ENCODE measurements around the gene GRIN1. TPM values are rescaled to one million over a fixed set of nuclear protein-coding genes. Genes with fewer than 3 reads are reported as not detected.

The GRIN1 gene
- total RNA-seq, 1 donor from 2014 or later, result not detected

GRCh38 chr9:137215196-137215986 lies 76.4 kb downstream of the GRIN1 start:
- H3K9me3 ChIP-seq (ENCODE audit: control insufficient read depth in 3 of 3, low read length in 3 of 3), result no peaks in the 10 kb centered on the region
- H3K27me3 ChIP-seq (ENCODE audit: control insufficient read depth in 3 of 3, insufficient read depth in 3 of 3, low read length in 3 of 3), result no peaks in the 10 kb centered on the region
- no peak overlapping the region for H3K27ac ChIP-seq (ENCODE audit: low read depth, low read length)
- no peak overlapping the region for H3K4me3 ChIP-seq (ENCODE audit: low read length in 3 of 3)
- H3K36me3 ChIP-seq (ENCODE audit: control insufficient read depth in 3 of 3, insufficient read depth in 3 of 3, low read length in 3 of 3), result peaks cover 0 to 2% (median 0%) of the 10 kb centered on the region in 3 donors
- H3K9ac ChIP-seq (ENCODE audit: low read depth in 1 of 3, low read length in 3 of 3), result no peak overlapping the region
- peaks cover 8 to 27% (median 14%) of the 10 kb centered on the region in 3 donors for H3K4me1 ChIP-seq (ENCODE audit: control insufficient read depth in 3 of 3, insufficient read depth in 3 of 3, low read length in 3 of 3)

GRCh38 chr9:137216188-137216965 lies 77.4 kb downstream of the GRIN1 start:
- Histone ChIP-seq H3K9ac (ENCODE audit: low read depth in 1 of 3, low read length in 3 of 3) (peak overlapping the region in 1 of 3 donors; percentile 69), H3K4me3 (ENCODE audit: low read length in 3 of 3) (no peak overlapping the region), H3K4me1 (ENCODE audit: control insufficient read depth in 3 of 3, insufficient read depth in 3 of 3, low read length in 3 of 3) (peaks cover 8 to 27% (median 15%) of the 10 kb centered on the region in 3 donors), H3K27ac (ENCODE audit: low read depth, low read length) (no peak overlapping the region), H3K27me3 (ENCODE audit: control insufficient read depth in 3 of 3, insufficient read depth in 3 of 3, low read length in 3 of 3) (no peaks in the 10 kb centered on the region), H3K9me3 (ENCODE audit: control insufficient read depth in 3 of 3, low read length in 3 of 3) (no peaks in the 10 kb centered on the region), H3K36me3 (ENCODE audit: control insufficient read depth in 3 of 3, insufficient read depth in 3 of 3, low read length in 3 of 3) (peaks cover 0 to 2% (median 0%) of the 10 kb centered on the region in 3 donors)

DNA sequence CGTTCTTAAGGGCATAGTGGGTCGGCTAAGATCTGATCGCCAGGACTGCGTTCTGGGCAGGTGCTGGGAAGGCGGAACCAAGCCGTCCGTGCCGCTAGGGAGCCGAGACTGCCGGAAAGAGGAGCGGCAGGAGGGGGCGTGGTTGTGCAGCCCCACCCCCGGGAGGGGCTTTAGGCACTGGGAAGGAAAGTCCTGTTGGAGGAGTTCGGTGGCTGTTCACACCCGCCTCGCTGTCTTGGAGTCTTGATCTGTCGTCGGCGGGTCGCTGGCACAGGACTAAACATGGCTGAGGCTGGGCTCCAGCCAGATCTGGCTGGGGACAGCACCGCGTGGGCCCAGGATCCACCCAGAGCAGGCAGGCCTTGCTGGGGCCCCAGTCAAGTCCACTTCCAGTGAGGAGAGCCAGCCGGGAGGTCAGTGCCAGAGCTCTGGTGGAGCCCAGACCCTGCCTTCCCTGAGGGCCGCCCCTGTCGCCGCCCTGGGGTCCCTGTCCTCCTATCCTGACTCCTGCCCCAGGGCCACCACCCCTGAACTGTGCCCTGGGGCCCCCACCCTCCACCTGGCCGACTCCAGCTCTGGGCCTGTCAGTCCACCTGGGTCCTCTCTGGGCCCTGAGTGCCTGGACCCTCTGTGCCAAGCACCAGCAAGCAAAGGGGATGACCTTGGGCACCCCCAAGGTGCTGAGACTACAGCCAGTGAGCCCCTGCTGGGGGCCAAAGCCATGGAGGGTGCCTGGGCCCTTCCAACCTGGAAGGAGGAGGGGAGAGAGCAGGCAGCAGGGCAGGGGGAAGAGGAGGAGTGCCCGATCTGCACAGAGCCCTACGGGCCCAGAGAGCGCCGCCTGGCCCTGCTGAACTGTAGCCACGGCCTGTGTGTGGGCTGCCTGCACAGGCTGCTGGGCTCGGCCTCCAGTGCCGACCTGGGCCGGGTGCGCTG lies 78.6 kb downstream of the GRIN1 start:
- peaks cover 8 to 27% (median 16%) of the 10 kb centered on the region in 3 donors for H3K4me1 ChIP-seq (ENCODE audit: control insufficient read depth in 3 of 3, insufficient read depth in 3 of 3, low read length in 3 of 3)
- peaks cover 0 to 2% (median 0%) of the 10 kb centered on the region in 3 donors for H3K36me3 ChIP-seq (ENCODE audit: control insufficient read depth in 3 of 3, insufficient read depth in 3 of 3, low read length in 3 of 3)
- no peaks in the 10 kb centered on the region for H3K9me3 ChIP-seq (ENCODE audit: control insufficient read depth in 3 of 3, low read length in 3 of 3)
- peak overlapping the region; percentile 2 to 80 (median 69) for H3K9ac ChIP-seq (ENCODE audit: low read depth in 1 of 3, low read length in 3 of 3)
- H3K4me3 ChIP-seq (ENCODE audit: low read length in 3 of 3), result peak overlapping the region; percentile 38 to 64 (median 58)
- peak overlapping the region; percentile 25 for H3K27ac ChIP-seq (ENCODE audit: low read depth, low read length)
- no peaks in the 10 kb centered on the region for H3K27me3 ChIP-seq (ENCODE audit: control insufficient read depth in 3 of 3, insufficient read depth in 3 of 3, low read length in 3 of 3)

GRCh38 chr9:137218212-137218753 lies 79.3 kb downstream of the GRIN1 start:
- Histone ChIP-seq H3K9me3 (ENCODE audit: control insufficient read depth in 3 of 3, low read length in 3 of 3) (no peaks in the 10 kb centered on the region), H3K27ac (ENCODE audit: low read depth, low read length) (no peak overlapping the region), H3K36me3 (ENCODE audit: control insufficient read depth in 3 of 3, insufficient read depth in 3 of 3, low read length in 3 of 3) (peaks cover 0 to 2% (median 0%) of the 10 kb centered on the region in 3 donors), H3K4me3 (ENCODE audit: low read length in 3 of 3) (peak overlapping the region in 1 of 3 donors; percentile 58), H3K27me3 (ENCODE audit: control insufficient read depth in 3 of 3, insufficient read depth in 3 of 3, low read length in 3 of 3) (no peaks in the 10 kb centered on the region), H3K4me1 (ENCODE audit: control insufficient read depth in 3 of 3, insufficient read depth in 3 of 3, low read length in 3 of 3) (peaks cover 14 to 34% (median 22%) of the 10 kb centered on the region in 3 donors), H3K9ac (ENCODE audit: low read depth in 1 of 3, low read length in 3 of 3) (peak overlapping the region in 2 of 3 donors; percentile 8 to 80)

Small RNA genes lying within 50 kb of the gene (small RNA-seq; reads per million reads assigned to genes)
- gene MIR3621 (not detected), gene RF00153 (0.07 reads per million)

Other genes with a start within 250 kb of the GRIN1 start
- gene FBXW5, start 194.4 kb upstream of the GRIN1 start, total RNA-seq, result 45.4 TPM
- gene C8G, start 193.9 kb upstream of the GRIN1 start, total RNA-seq, result not detected
- not detected for gene LCN12, start 186.9 kb upstream of the GRIN1 start, total RNA-seq
- gene PTGDS, start 161.7 kb upstream of the GRIN1 start, total RNA-seq, result 4.2 TPM
- gene LCNL1, start 156.2 kb upstream of the GRIN1 start, total RNA-seq, result under 0.01 TPM
- gene PAXX, start 146.7 kb upstream of the GRIN1 start, total RNA-seq, result 2.1 TPM
- gene CLIC3, start 142.6 kb upstream of the GRIN1 start, total RNA-seq, result not detected
- gene ABCA2, start 110.9 kb upstream of the GRIN1 start, total RNA-seq, result 5.2 TPM
- not detected for gene FUT7, start 107.1 kb upstream of the GRIN1 start, total RNA-seq
- 5.7 TPM for gene NPDC1, start 93.0 kb upstream of the GRIN1 start, total RNA-seq
- 5.2 TPM for gene ENTPD2, start 85.1 kb upstream of the GRIN1 start, total RNA-seq
- 1.0 TPM for gene SAPCD2, start 68.6 kb upstream of the GRIN1 start, total RNA-seq
- 1.0 TPM for gene UAP1L1, start 61.6 kb upstream of the GRIN1 start, total RNA-seq
- gene MAN1B1, start 52.2 kb upstream of the GRIN1 start, total RNA-seq, result 31.8 TPM
- 19.8 TPM for gene DPP7, start 24.4 kb upstream of the GRIN1 start, total RNA-seq
- not detected for gene LRRC26, start 30.9 kb downstream of the GRIN1 start, total RNA-seq
- gene TMEM210, start 32.9 kb downstream of the GRIN1 start, total RNA-seq, result not detected
- 21.4 TPM for gene ANAPC2, start 49.4 kb downstream of the GRIN1 start, total RNA-seq
- gene SSNA1, start 49.5 kb downstream of the GRIN1 start, total RNA-seq, result 47.0 TPM
- 2.6 TPM for gene TPRN, start 61.6 kb downstream of the GRIN1 start, total RNA-seq
- gene TMEM203, start 66.5 kb downstream of the GRIN1 start, total RNA-seq, result 32.9 TPM
- 4.7 TPM for gene NDOR1, start 66.5 kb downstream of the GRIN1 start, total RNA-seq
- not detected for gene RNF208, start 83.1 kb downstream of the GRIN1 start, total RNA-seq
- not detected for gene CYSRT1, start 86.0 kb downstream of the GRIN1 start, total RNA-seq
- gene RNF224, start 88.3 kb downstream of the GRIN1 start, total RNA-seq, result not detected
- not detected for gene SLC34A3, start 91.7 kb downstream of the GRIN1 start, total RNA-seq
- gene TUBB4B, start 102.1 kb downstream of the GRIN1 start, total RNA-seq, result 97.1 TPM
- gene STPG3, start 112.1 kb downstream of the GRIN1 start, total RNA-seq, result not detected
- 33.9 TPM for gene NELFB, start 116.2 kb downstream of the GRIN1 start, total RNA-seq
- 2.1 TPM for gene TOR4A, start 138.6 kb downstream of the GRIN1 start, total RNA-seq
- gene NRARP, start 163.1 kb downstream of the GRIN1 start, total RNA-seq, result 2.1 TPM

Data from skeletal muscle tissue (tissue), 5 donors.